Left renal pelvis (tissue), 4 donors: ENCODE measurements around the gene NYAP2. TPM values are rescaled to one million over a fixed set of nuclear protein-coding genes. Genes with fewer than 3 reads are reported as not detected.

Experiments
- DNase-seq, 4 donors: peaks; one replicate each; pipeline ENCODE4 v3.0.0-alpha.2; 2013; ENCODE audit warnings: low read depth in 4 of 4, low spot score in 3 of 4
- polyA plus RNA-seq, 4 donors: library from polyadenylated mRNA; unstranded; fragments of 120-200 nt; gene quantifications; one replicate each; pipeline ENCODE4 v1.2.1, GENCODE V29; 2013; ENCODE audit not compliant: insufficient read length in 4 of 4

The NYAP2 gene
- polyA plus RNA-seq, 4 donors = 0.04 to 0.06 TPM; not detected in 2

- DNase-seq = no peak
Observed at GRCh38 chr2:225690153-225690552, 290.6 kb downstream of the NYAP2 start.

- DNase-seq = no peak
Observed at GRCh38 chr2:225691711-225692110, 292.2 kb downstream of the NYAP2 start.

GRCh38 chr2:225693259-225693658 lies 293.7 kb downstream of the NYAP2 start:
- no peak for DNase-seq

GRCh38 chr2:225694664-225695063 lies 295.2 kb downstream of the NYAP2 start:
- DNase-seq = no peak

GRCh38 chr2:225697936-225698335 lies 298.4 kb downstream of the NYAP2 start:
- DNase-seq = no peak
